ENCODE data around the gene EXOSC9. TPM values are rescaled to one million over a fixed set of nuclear protein-coding genes. Genes with fewer than 3 reads are reported as not detected.

The EXOSC9 gene
- polyA plus RNA-seq, 1 of the 3 experiments (the other 2 are of a cell fraction): 38.8 TPM

- CTCF ChIA-PET: interaction anchor here (0.9 kb wide), 1 partner anchor 10 kb away, joined by 4 read pairs; no protein-coding TSS in a partner anchor
Measured at GRCh38 chr4:121801715-121802075, 572 bp downstream of the EXOSC9 start.

More at GRCh38 chr4:121801715-121802075, 572 bp downstream of the EXOSC9 start:
- POLR2A ChIA-PET: interaction anchor here (0.8 to 1.8 kb wide), 5 partner anchors 17 to 105 kb away, joined by 3 to 9 read pairs (median 4); partner anchors contain the start of genes ANXA5, BBS7 and CCNA2
- H4K20me1 ChIP-seq (ENCODE audit: insufficient read depth): no peaks in the 10 kb centered on the region
- no peaks in the 10 kb centered on the region for H3K27me3 ChIP-seq (ENCODE audit: insufficient read depth)
- H3K9ac ChIP-seq: peak overlapping the region; percentile 91
- H3K4me2 ChIP-seq: peak overlapping the region; percentile 88
- H3K79me2 ChIP-seq (ENCODE audit: insufficient read depth): peaks cover 53% of the 10 kb centered on the region
- peaks cover 6% of the 10 kb centered on the region for H3F3A ChIP-seq (replicated peaks; ENCODE audit: insufficient read depth)
- peak overlapping the region; percentile 88 to 94 for H3K4me3 ChIP-seq (ENCODE audit: low read depth in 2 of 2, low read length in 1 of 2)
- peak overlapping the region; percentile 91 for H2AFZ ChIP-seq (ENCODE audit: low read depth)
- H3K9me3 ChIP-seq: no peaks in the 10 kb centered on the region
- 4% methylated on average over 4 of the region's 4 CpGs for WGBS (ENCODE audit: low lambda C conversion rate)
- no peak for TF ChIP-seq SMC3 (IDR thresholded peaks at IDR 0.05; ENCODE audit: low read depth, low read length)
- no peak for TF ChIP-seq GABPA (IDR thresholded peaks at IDR 0.05; ENCODE audit: low read depth)
- no peak for TF ChIP-seq NFIC (IDR thresholded peaks at IDR 0.05; ENCODE audit: borderline replicate concordance)
- TF ChIP-seq JUND (IDR thresholded peaks at IDR 0.05): no peak
- no peak for TF ChIP-seq YY1 (IDR thresholded peaks at IDR 0.05; ENCODE audit: low read depth)
- no peak for TF ChIP-seq FOXM1 (IDR thresholded peaks at IDR 0.05; ENCODE audit: low read depth)
- no peak for TF ChIP-seq EZH2phosphoT487 (IDR thresholded peaks at IDR 0.05; ENCODE audit: borderline replicate concordance, low read depth)
- no peak for TF ChIP-seq RFX5 (IDR thresholded peaks at IDR 0.05; ENCODE audit: low read length)
- TF ChIP-seq RCOR1 (IDR thresholded peaks at IDR 0.05; ENCODE audit: low read length): no peak
- no peak for TF ChIP-seq CTCF (IDR thresholded peaks at IDR 0.05)
- TF ChIP-seq RXRA (IDR thresholded peaks at IDR 0.05; ENCODE audit: borderline replicate concordance, low read depth): no peak
- no peak for TF ChIP-seq EP300 (IDR thresholded peaks at IDR 0.05; ENCODE audit: borderline replicate concordance in 1 of 2, low read depth in 1 of 2, low read length in 1 of 2)
- no peak for TF ChIP-seq PBX3 (IDR thresholded peaks at IDR 0.05)
- TF ChIP-seq ELF1 (IDR thresholded peaks at IDR 0.05): no peak
- TF ChIP-seq FOXJ3 (CRISPR knock-in tag; IDR thresholded peaks at IDR 0.05): no peak
- no peak for TF ChIP-seq TCF12 (IDR thresholded peaks at IDR 0.05)
- TF ChIP-seq SIN3A (IDR thresholded peaks at IDR 0.05; ENCODE audit: borderline replicate concordance, low read depth, low read length): no peak
- no peak for TF ChIP-seq MAX (IDR thresholded peaks at IDR 0.05; ENCODE audit: low read depth)
- peak overlapping the region; percentile 75 to 90; a peak in 3 of 4 replicates for H3K27ac ChIP-seq (ENCODE audit: low read depth in 2 of 2, low read length in 1 of 2)
- peaks cover 29 to 48% of the 10 kb centered on the region in 2 experiments for H3K36me3 ChIP-seq (replicated peaks in 1 of 2; ENCODE audit: control insufficient read depth in 1 of 2, insufficient read depth in 2 of 2, low read length in 1 of 2)
- H3K9me2 ChIP-seq: no peaks in the 10 kb centered on the region
- no peak for DNase-seq
- H3K4me1 ChIP-seq (ENCODE audit: control insufficient read depth in 1 of 2, insufficient read depth in 2 of 2, low read depth in 1 of 2, low read length in 1 of 2): peaks cover 5 to 7% of the 10 kb centered on the region in 2 experiments; a peak in 3 of 4 replicates
